NCI-H1048 (cell line): Measurements from ENCODE around the gene CFAP100.

Experiments
- DNase-seq: peaks from one replicate; lab custom pipeline; 2025; lab: John Stamatoyannopoulos, UW

Gene CFAP100

DNA sequence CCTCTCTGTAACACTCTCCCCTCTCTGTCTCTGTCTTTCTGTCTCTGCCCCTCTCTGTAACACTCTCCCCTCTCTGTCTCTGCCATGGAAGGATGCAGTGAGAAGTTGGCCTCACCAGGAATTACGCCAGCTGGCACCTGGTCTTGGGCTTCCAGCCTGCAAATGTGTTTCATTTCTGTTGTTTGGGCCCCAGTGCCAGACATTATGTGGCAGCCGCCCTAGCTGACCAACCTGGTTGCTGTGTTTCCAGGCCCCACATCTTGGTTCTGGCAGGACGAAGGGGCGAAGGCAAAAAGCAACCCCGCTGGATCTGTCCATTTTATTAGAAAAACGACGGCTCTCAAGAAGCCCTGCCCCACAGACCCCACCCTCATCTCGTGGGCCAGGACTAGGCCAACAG lies 86.2 kb downstream of the CFAP100 start:
- no peak for DNase-seq

DNA sequence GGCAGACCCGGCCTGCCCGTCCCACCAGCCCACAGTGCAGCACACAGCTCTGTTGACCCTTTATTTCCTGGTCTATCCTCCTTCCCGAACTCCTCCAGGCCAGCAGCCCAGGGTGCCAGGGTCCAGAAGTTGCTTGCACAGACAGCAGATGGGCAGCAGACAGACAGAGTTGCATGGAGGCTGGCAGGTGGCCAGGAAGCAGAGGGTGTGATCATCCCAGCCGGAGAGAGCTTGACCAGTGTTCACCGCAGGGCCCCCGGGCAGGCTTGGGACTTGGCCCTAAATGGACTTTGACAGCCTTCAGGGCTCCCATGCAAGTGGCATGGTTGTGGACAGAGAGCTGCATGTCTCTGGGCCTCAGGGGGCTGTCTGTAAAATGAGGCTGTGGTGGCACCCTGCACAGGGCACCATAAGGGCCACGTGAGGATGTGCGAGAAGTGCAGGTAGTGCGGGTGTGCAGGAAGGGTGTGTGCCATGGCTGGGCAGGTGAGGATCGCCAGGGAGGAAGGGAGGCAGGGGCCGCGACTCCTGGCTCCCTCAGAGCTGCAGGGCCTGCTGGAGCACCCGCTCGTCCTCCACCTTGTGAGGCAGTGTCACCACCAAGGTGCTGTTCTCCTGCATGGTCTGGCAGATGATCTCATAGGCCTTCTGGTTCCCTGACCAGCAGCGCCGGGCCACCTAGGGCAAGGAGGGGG lies 87.2 kb downstream of the CFAP100 start:
- no peak for DNase-seq

DNA sequence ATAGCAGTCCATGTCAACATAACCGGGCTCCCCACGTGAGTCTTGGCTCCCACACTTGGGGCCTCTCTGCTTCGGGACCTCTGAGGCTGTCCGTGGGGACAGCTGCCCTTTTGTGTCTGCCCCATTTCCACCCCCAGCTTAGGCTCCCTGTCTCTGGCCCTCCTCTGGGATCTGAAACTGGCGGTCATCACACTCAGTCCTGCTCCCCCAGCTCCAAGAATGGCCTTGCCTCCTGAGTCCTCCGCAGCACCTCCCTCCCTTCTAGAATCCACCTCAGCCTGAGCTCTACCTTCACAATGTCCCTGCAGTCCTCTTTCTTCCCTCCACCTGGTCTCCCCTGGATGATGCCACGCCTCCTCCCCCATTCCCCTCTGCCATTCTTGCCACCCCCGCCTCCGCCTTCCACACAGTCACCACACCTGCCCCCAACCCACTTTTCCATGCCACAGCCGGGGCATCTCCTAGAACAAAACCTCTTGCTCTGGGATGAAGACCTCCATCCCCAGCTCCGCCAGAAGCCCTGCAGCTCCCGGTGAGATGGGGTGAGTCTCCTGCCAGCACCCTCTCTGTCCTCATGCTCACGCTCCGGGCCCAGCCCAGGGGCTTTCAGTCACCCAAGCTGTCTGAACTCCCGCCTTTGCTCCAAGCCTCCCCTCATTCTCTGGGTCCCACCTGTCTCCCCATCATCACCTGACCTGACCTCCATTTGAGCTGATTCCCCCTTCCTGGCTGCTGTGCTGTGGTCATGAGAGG lies 88.0 kb downstream of the CFAP100 start:
- DNase-seq = no peak

GRCh38 chr3:126483321-126483761 lies 88.6 kb downstream of the CFAP100 start:
- DNase-seq = no peak

DNA sequence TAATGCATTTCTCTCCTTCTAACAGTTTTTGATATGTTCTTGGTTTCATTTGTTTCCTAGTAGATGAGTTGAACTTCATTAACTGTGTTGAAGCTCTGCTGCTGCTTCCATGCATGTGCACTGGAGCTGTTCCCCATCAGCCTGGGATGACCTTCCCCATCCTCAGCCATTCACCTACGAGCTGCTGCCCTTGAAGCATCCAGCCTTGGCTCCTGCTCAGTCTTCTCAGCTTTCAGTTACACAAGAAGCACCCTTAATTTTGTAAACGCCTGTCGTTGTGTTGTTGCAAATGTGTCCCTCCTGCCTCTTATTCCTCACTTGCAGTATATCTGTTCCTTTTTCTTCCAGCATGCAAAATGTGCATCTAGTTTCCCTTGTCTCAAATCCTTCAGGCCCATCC lies 89.4 kb downstream of the CFAP100 start:
- DNase-seq = no peak

GRCh38 chr3:126484662-126485061 lies 90.0 kb downstream of the CFAP100 start:
- DNase-seq = no peak

- DNase-seq = no peak
These were observed 90.6 kb downstream of the CFAP100 start for GRCh38 chr3:126485176-126485897.

GRCh38 chr3:126485956-126486355 lies 91.2 kb downstream of the CFAP100 start:
- no peak for DNase-seq
